AG04450 (cell line): ENCODE measurements around the gene NOTUM. TPM values are rescaled to one million over a fixed set of nuclear protein-coding genes. Genes with fewer than 3 reads are reported as not detected.

Source experiments
- CTCF ChIA-PET: fragments of 300-600, 350-600 bp; formaldehyde crosslinking; extraction: SDS; loops from one replicate; lab custom pipeline; 2022; ENCODE audit warnings: antibody characterized with exemption, inconsistent platforms; lab: Charles Lee
- POLR2A ChIA-PET: fragments of 350-600 bp; formaldehyde crosslinking; extraction: SDS; loops from one replicate; lab custom pipeline; 2021; ENCODE audit warnings: antibody characterized with exemption, inconsistent platforms; lab: Yijun Ruan, JAX
- DNase-seq: peaks from one replicate; pipeline ENCODE4 v3.0.0-alpha.2; 2011; ENCODE audit warnings: low read depth, low spot score
- H3K27ac ChIP-seq: one replicate; pipeline ENCODE4 v1.5.1; 2012; ENCODE audit warnings: low read depth, low read length, control low read depth
- H3K27me3 ChIP-seq: one replicate; pipeline ENCODE4 v1.6.0; 2012; ENCODE audit warnings: low read length; ENCODE audit not compliant: control insufficient read depth, insufficient read depth
- H3K4me3 ChIP-seq: 2 replicates; pipeline ENCODE4 v1.5.1; 2011; ENCODE audit warnings: mild to moderate bottlenecking, low read depth, low read length, control low read depth
- H3K9me3 ChIP-seq: 2 replicates; pipeline ENCODE4 v1.5.1; 2012; ENCODE audit warnings: low read length; ENCODE audit not compliant: control insufficient read depth, insufficient read depth
- polyA plus RNA-seq: library from polyadenylated mRNA; depleted of rRNA; stranded (reverse); fragments of >200 nt; gene quantifications from 2 replicates; pipeline ENCODE4 v1.2.3, GENCODE V29; 2011
- TF ChIP-seq, protein P1 (sequence below): IDR thresholded peaks from 2 replicates; pipeline ENCODE4 v1.5.1; 2011; ENCODE audit warnings: low read depth, low read length, control low read depth, inconsistent platforms

NOTUM gene
- polyA plus RNA-seq, 1 experiment = not detected

DNA sequence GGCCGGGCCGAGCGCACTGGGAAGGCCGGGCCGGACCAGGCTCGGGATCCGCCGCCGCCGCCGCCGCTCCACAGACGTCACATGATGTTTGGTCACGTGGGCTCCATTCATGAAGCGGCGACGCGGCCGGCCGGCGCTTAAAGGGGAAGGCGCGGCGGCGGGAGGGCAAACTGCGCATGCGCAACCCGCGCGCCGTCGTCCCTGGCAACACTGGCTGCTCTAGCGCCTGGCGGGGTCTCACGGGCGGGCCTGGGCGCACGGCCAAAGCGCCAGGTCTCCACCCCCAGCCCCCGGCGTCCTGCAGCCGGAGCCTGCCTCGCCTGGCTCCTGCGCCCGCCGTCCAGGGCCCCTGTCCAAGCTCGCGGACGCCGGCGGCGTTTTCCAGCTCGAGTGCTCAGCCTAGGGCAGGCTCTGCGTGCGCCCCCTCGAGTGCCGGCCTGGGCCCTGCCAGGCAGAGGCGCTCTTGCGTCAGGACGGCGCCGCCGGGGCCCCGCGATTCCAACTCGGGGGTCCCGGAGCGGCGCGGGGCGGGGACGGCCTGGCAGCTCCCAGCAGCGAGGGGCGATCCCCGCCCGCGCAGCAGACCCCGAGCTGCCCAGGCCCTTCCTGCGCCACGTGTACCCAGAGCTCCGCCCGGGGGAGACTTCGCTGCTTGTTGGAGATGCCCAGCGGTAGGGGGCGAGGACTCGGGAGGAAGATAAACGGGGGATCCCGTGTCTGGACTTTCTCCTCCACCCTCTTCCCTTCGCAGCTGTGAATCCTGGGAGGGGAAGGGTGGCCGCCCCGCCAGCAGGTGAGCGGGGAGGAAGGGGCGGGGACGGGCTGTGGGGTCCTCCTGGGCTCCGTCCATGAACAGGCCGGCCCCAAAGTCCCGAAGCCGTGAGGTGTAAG, 33.1 kb downstream of the NOTUM start, which contains the start of gene MAFG:
Gene MAFG (minus strand): TSS at position 83 of the 891 bp plus-strand sequence. CDS start 4,550 bp downstream, outside the sequence.
- CTCF ChIA-PET = interaction anchor here (0.5 to 0.6 kb wide), 2 partner anchors 93 to 203 kb away, joined by 3 to 4 read pairs; no protein-coding TSS in a partner anchor
- TF ChIP-seq, protein P1, sequence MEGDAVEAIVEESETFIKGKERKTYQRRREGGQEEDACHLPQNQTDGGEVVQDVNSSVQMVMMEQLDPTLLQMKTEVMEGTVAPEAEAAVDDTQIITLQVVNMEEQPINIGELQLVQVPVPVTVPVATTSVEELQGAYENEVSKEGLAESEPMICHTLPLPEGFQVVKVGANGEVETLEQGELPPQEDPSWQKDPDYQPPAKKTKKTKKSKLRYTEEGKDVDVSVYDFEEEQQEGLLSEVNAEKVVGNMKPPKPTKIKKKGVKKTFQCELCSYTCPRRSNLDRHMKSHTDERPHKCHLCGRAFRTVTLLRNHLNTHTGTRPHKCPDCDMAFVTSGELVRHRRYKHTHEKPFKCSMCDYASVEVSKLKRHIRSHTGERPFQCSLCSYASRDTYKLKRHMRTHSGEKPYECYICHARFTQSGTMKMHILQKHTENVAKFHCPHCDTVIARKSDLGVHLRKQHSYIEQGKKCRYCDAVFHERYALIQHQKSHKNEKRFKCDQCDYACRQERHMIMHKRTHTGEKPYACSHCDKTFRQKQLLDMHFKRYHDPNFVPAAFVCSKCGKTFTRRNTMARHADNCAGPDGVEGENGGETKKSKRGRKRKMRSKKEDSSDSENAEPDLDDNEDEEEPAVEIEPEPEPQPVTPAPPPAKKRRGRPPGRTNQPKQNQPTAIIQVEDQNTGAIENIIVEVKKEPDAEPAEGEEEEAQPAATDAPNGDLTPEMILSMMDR = peak; percentile 21
- Histone ChIP-seq H3K27me3 (no peaks in the 10 kb centered on the region), H3K27ac (peak within 1 kb of the TSS; percentile 97), H3K4me3 (peak within 1 kb of the TSS; percentile 77), H3K9me3 (no peaks in the 10 kb centered on the region)
- POLR2A ChIA-PET = interaction anchor here (0.8 to 2.7 kb wide), 4 partner anchors 8 to 75 kb away, joined by 3 to 9 read pairs (median 4); partner anchors contain the start of gene PCYT2
- peak; percentile 79 for DNase-seq

DNA sequence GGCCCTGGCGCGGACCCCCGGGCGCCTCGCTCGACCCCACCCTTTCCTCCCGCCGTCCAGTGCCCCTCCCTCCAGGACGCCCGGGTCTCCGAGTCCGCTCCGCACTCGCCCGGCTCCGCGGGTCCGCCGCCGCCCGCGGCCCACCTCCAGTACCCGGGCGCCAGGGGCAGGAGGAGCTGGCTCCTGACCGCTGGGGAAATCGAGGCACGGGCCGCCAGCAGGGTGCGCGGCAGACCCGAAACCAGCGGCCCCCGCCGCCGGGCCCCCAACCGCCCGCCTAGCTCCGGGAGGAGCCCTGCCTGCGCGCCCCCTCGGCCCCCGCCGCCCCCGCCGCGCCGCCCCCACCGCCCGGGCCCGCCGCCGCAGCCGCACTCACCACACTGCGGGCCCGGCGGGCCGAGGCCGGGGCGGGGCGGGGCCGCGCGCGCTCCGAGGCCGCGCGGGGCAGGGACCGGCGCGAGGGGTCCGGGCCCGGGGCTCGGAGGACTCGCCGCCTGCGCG, 33.8 kb downstream of the NOTUM start:
- TF ChIP-seq, protein P1 = no peak
- POLR2A ChIA-PET = interaction anchor here (1.2 to 2.7 kb wide), 4 partner anchors 10 to 66 kb away, joined by 3 to 9 read pairs (median 5); partner anchors contain the start of genes P4HB and PCYT2
- CTCF ChIA-PET = interaction anchor here (0.5 kb wide), 1 partner anchor 202 kb away, joined by 3 read pairs; no protein-coding TSS in a partner anchor
- H3K27ac ChIP-seq = peak overlapping the region; percentile 97
- DNase-seq = no peak
- no peaks in the 10 kb centered on the region; the same call in 1 of the 2 replicates for H3K9me3 ChIP-seq
- no peaks in the 10 kb centered on the region for H3K27me3 ChIP-seq
- H3K4me3 ChIP-seq = peak overlapping the region; percentile 77

GRCh38 chr17:81926451-81927151, 34.4 kb downstream of the NOTUM start:
- CTCF ChIA-PET = interaction anchor here (0.9 kb wide), 1 partner anchor 33 kb away, joined by 3 read pairs; no protein-coding TSS in a partner anchor
- POLR2A ChIA-PET = interaction anchor here (0.6 to 2.7 kb wide), 11 partner anchors 10 to 258 kb away, joined by 3 to 9 read pairs (median 3); partner anchors contain the start of genes DCXR, MCRIP1 and P4HB
- Histone ChIP-seq H3K9me3 (no peaks in the 10 kb centered on the region; the same call in 1 of the 2 replicates), H3K27me3 (no peaks in the 10 kb centered on the region), H3K4me3 (peak overlapping the region; percentile 77), H3K27ac (peak overlapping the region; percentile 97)
- TF ChIP-seq, protein P1 = no peak
- peak; percentile 50 for DNase-seq

DNA sequence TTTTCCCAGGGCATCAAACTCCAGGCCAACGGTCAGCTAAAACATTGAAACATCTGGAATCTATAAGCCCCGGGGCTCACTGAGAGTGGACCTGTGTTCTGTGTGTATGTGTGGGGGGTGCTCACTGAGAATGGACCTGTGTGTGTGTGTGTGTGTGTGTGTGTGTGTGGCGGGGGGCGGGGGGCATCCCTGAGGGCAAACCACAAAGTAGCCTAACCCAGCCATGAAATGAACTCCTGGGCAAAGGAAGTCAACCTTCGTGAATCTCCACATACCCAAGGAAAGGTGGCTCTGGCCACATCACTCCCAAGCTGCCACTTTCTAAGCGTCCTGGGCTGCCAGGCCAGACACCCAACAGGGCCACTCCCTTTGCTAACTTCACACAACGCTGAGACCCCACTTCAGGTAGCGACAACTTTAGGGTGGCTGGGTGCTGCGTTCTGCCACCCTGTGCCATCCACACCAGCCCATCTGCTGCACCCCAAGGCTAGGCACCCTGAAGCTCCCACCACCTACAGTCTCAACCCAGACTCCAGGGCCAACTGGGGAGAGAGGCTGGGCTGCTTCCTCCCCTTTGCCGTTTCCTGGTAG, 35.0 kb downstream of the NOTUM start:
- no peaks in the 10 kb centered on the region; the same call in 1 of the 2 replicates for H3K9me3 ChIP-seq
- no peak for DNase-seq
- no peaks in the 10 kb centered on the region for H3K27me3 ChIP-seq
- peak overlapping the region; percentile 97 for H3K27ac ChIP-seq
- ChIA-PET CTCF (interaction anchor here (0.6 to 0.9 kb wide), 2 partner anchors 33 to 104 kb away, joined by 3 to 6 read pairs; no protein-coding TSS in a partner anchor), POLR2A (interaction anchor here (0.6 to 2.7 kb wide), 11 partner anchors 9 to 1153 kb away, joined by 3 to 9 read pairs (median 4); partner anchors contain the start of genes DCXR, MCRIP1, METRNL and P4HB)
- peak overlapping the region; percentile 77 for H3K4me3 ChIP-seq
- TF ChIP-seq, protein P1 = no peak
